Stimulated activated CD4-positive, alpha-beta T cell treated with anti-CD3 and anti-CD28 coated beads, Interleukin-1b, Interleukin-23, amount 100 ng/mL, for 48 hours (primary cell): ENCODE measurements around the gene ERFL.
"Not testable (repeated sequence)": the region's sequence is repeated elsewhere in the genome, so short reads cannot be mapped to it uniquely, and the experiment has no call there.

Source experiments
- DNase-seq: peaks from one replicate; pipeline ENCODE4 v3.0.0-alpha.2; 2020

The ERFL gene

DNA sequence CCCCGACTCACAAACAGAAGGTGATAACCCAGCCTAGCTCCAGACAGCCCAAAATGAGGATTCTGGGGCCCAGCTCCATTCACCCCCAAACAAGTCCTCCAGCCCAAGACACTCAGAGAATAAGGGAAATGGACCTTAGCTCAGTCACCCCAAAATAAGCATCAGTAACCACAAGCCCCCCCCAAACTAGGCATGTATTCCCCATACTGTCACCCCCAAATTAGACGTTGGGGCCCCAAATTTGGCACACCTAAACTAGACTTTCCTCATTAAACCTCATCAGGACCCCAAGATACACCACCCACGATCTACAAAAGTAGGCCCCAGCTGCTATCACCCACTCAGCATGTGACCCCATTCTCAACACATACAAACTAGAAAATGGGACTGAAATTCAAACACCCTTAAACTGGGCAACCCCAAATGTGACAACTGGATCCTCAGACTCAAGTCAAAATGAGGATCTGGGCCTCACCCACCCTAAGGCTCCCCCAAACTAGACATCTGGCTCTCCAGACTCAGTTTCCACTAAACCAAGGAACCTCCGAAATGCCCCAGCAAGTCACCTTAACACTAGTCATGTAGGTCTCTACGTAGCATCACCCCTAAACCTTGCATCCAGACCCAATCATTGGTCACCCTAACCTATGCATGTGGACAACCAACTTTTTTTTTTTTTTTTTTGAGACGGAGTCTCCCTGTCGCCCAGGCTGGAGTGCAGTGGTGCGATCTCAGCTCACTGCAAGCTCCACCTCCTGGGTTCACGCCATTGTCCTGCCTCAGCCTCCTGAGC, 13.4 kb upstream of the ERFL start:
- DNase-seq = no peak

DNA sequence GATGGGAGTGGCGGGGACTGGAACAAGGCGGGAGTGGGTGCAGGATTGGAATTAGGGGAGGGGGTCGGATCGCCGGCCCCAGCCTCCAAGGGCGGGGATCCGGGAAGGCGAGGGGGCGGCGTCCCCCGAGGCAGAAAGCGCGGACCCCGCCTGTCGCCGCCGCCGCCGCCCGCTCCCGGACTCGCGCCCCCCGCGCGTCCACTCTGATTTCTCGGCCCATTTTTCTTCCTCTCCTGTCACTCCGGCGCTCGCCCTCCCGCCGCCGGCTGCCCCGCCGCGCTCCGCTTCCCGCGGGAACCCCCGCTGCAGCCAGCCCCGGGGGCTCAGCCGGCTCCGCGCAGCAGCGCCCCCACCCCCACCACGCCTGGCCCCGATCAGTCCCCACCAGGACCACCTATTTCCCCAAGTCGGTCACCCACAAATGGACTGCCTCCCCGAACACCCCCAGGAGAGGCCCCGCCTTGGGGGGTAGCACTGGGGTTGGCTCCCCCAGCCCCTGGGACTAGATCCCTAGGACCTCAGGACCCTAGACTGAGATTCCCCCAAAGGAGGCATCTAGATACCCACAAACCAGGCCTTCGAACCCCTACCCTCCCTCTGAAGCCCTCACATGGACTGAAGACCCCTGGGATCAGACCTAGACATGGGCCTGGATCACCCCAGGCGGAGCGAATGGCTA, 12.6 kb upstream of the ERFL start:
- no peak for DNase-seq

DNA sequence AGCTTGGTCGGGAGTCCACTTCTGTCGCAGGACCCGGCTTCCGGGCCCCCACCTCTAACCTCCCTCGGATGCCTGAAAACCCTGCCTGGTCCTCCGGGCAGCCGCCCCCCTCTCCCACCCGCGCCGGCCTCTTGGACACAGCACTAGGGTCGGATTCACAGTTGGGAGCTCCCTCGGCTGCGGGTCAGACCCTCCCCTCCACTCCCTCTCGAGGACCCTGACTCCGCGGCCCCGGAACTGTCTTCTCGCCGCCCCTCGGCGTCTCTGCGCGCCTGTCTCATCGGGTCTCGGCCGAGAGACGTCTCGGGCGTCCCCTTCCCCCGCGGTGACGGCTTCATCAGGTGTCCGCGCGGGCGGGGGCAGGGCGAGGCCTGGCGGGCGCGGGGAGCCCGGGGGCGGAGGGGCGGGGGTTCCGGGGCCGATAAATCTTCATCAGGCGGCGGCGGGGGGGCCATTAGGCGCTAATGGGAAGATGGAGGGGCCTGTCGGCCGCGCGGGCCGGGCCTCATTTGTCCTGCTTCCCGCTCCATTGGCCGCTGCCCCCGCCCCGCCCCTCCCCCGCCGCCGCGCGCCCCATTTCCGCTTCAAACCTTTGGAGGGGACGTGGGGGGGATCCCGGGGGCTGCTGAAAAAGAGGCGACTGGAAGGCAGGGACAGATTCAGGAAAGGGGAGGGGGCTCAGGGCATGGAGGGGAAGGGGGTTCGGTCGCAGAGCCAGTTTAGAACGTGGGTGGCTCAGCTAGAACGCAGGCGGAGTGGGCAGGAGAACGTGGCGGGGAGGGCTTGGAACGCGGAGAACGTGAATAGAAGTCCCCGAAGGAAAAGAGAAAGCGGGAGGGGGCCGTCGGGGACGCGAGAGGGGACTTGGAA, 11.8 kb upstream of the ERFL start:
- peak; percentile 34 for DNase-seq

DNA sequence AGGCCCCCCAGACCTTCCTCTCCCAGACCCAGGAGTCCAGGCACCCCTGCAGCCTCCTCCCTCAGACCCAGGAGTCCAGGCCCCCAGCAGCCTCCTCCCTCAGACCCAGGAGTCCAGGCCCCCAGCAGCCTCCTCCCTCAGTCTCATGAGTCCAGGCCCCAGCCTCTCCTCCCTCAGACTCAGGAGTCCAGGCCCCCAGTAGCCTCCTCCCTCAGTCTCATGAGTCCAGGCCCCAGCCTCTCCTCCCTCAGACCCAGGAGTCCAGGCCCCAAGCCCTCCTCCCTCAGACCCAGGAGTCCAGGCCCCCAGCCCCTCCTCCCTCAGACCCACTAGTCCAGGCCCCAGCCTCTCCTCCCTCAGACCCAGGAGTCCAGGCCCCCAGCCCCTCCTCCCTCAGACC, 11.0 kb upstream of the ERFL start:
- DNase-seq = not testable (repeated sequence)

DNA sequence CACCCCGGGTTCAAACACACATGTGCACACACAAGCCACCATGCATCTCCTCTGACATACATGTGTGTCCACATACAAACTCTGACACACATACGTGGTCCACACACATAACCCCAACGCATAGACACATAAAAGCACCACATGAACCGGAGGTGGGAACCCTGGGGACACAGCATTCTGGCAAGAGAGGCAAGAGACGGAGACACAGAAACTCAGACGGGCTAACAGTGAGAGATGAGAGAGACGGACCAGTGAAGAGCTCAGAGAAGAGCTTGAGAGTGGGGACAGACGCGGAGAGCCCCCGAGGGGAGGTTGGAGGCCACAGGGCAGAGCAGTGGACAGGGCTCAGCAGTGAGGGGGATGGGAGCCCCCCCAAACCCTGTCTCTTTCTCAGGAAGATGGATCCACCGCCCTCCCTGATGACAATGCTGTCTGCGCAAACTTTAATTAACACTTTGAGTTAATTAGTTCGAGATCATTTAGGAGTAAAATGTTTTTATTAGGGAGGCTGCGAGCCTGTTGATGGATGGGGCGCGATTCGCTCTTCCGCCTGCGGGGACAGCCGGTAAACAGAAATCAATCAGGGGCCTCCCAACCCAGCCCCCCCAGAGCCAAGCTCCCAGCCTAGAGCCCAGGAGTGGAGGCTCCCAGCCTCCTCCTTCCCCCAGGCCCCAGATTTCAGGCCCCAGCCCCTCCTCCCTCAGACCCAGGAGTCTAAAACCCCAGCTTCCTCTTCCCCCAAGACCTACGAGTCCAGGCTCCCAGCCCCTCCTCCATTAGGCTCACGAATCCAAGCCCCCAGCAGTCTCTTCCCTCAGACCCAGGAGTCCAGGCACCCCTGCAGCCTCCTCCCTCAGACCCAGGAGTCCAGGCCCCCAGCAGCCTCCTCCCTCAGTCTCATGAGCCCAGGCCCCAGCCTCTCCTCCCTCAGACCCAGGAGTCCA, 9.5 kb upstream of the ERFL start:
- no peak for DNase-seq

DNA sequence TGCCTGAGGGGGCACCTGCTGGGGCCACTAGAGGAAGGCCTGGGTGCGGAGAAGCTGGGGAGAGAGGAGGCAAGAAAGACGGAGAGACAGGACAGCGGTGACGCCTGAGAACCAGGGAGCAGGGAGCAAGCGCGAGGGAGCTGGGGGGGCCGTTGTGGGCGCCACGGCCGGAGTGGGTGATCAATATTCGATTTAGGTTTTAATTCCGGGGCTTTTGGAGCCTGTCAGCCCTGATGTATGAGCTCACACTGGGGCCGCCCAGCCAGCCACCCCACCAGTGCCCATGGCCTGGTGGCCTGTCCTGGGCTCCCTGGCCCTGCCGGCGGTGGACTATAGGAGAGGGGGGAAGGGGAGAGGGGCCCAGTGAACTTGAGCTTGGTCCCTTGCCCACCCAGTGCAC, 8.7 kb upstream of the ERFL start:
- no peak for DNase-seq

DNA sequence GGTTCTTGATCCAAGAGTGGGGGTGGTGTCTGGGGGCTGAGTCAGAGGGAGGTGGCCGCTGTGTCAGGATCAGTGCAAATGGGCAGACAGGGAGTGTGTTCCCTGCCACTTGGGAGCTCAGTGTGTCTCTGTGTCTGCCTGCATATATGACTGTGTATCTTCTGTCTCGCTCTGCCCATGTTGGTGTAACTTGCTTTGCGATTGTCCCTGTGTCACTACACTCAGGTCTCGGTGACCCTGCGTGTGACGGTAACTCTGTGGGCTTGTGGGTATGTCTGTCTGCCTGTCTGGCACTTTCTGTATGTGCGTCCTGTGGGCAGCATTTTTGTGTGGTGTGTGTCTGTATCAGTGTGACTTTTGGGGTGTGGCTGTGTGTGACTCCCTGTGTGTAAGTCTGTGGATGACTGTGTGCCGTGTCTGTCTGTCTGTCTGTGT, 8.2 kb upstream of the ERFL start:
- DNase-seq = peak; percentile 43

DNA sequence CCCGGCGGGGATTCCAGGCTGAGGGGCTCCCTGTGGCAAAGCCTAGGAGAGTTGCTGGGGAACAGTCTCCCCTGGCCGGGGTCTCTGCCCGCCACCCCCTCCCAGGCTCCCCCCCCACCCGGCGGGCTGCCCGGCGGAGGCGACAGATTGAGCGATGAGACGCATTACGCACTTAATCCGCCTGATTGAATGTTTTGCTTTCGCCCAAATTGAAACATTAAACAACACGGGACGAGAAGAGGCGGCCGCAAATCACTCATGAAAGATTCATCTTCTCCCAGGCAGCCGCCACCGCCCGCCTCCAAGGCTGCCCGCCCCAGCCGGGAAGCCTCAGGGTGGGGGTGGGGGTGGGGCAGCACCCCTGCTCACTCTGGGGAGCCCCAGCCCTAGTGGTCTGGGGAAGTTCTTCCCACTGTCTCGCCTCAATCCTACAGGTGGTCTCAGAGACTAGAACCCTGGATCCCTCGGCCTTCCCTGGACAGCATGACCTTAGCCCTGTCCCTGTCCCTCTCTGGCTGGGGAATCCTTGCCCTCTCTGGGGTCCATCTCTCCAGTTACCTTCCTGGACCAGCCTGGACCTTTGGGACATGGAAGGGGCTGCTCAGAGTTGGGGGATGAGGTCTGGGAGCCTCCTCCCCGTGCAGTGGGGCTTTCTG, 7.6 kb upstream of the ERFL start:
- no peak for DNase-seq

DNA sequence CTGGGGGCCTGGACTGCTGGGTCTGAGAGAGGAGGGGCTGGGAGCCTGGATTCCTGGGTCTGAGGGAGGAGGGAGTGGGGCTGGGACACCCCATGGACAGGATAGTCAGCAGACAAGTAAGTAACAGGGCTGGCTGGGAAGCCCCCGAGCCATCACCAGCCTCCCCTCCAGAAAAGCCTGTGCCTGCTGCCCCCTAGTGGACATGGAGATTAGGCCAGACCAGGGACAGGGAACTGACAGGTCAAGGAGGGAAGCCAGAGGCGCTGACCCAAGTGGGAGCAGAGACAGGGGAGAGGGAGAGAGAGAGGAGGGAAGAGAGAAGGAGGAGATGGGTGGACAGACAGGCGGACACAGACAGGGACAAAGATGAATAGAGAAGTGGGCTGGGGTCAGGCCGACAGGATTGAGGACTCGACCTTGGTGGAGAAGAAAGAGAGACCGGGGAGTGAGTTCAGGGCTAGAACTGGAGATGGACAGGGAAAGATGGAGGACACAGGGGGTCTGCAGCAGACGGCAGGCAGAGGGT, 6.7 kb upstream of the ERFL start:
- peak; percentile 71 for DNase-seq

DNA sequence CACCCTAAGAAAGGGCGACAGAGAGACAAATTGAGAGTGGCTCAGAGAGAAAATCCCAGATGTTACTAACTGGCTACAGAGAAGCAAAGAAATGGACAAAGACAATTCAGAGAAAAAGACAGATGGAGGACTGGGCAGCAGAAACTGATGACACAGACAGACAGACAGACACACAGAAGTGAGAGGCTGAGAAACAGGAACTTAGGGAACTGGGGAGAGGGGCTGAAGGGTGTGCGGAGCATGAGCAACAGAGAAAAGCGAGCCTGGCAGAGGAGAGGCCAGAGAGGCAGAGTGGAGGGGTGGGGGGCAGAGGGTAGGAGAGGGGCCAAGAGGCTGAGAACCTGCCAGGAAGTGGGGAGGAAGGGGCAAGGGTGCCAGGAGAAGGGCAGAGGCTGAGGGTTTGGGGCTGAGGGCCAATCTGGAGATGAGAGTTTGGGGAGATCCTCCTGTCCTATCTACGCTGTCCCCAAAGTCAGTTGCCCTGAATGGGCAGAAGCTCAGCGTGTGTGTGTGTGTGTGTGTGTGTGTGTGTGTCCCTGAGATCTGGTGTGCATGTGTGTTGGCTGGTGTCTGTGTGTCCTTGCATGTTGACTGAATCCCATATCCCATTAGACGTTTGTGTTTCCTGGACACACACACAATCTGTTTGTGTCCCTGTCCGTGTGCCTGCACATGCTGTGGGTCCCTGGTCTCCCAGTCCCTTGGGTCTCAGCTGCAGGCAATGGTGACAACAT, 5.6 kb upstream of the ERFL start:
- DNase-seq = no peak

DNA sequence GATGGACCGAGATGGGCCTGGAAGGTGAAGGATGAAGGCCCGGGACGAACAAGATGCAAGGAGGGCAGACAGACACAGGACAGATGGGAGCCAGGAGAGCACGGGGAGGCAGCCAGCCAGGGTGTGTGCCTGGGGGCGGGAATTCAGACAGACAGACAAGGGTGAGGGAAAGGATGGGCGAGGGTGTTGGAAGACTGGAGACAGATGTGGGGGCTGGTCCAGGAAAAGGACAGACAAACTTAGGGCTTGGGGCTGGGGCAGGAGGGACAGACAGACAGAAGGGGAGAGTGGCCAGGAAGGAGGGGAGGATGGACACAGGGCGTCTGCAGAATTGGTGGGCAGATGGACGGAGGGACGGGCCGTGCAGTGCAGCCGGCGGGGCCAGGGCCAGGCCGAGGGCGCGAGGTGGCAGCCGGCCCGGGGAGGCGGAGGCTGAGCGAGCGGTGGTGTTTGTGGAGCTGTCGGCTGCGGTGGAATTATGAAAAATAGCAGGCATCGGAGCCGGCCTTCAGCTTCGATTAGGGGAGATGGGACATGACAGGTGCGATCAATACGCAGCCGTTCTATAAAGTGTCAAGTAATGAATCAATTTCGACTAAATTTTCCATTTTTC, 4.6 kb upstream of the ERFL start:
- no peak for DNase-seq

DNA sequence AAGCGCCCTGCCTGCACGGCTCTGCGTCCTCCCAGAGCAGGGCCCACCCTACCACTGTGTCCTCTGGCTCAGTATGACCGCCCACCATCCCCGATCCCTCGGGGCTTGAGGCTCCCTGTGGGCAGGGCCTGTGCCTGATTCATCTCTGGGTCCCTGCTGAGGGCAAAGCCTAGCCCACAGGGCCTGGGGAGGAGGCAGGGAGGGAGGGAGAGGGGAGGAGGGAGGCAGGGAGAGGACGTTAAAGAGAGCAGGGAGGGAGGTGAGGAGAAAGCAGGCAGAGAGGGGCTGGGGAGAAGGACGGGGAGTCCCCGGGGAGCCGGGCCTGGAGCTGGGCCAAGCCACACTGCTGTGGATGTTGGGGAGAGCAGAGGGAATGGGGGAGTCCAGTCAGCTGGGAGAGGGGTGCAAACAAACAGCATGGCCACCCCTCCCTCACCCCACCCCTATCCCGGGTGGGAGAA, 4.0 kb upstream of the ERFL start:
- DNase-seq = no peak

DNA sequence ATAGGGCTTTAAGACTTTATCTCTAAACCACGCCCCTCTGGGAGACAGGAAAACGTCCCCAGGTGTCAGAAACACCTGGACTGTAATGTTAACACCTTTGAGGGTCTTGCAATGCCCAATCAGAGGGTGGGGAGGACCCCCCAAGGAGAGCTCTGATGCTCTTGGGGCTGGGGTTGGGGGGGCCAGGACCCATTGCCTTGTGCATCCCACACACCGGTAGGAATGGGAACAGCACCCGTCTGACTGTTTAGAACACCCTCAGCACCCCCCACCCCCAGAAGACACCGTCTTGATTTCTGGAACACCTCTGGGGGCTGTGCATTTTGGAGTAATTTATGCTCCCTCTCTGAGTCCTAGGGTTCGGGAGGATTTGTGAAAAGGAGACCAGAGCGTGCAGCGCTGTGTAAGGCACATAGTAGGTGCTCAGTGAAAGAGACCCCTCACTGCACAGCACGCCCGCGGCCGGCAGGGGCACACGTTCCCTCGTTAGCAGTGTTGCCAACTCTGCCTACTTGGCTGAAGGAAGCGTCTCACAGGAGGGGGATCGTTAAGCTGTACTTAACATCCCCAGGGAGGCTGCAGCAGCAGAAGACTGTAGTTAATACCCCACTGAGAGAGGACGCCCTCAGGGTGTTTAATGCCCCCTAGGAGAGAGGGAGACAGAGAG, 2.8 kb upstream of the ERFL start:
- DNase-seq = no peak

DNA sequence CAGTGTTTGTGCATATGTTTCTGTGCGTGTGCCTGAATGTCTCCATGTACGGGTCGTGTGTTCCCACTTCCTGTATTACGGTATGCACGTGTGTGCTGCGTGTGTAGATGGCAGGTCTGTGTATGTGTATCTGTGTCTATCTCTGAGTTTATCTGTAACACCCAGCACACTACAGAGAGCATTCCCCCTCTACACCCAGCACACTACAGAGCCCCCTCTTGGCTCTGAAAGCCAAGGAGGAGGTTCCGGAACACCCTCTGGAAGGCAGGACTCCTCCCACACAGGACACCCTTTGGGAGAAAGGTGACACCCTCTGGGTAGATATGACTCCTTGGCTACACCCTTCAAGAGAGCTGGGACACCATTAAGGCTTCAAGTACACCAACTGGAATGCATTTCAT, 2.1 kb upstream of the ERFL start:
- DNase-seq = no peak

DNA sequence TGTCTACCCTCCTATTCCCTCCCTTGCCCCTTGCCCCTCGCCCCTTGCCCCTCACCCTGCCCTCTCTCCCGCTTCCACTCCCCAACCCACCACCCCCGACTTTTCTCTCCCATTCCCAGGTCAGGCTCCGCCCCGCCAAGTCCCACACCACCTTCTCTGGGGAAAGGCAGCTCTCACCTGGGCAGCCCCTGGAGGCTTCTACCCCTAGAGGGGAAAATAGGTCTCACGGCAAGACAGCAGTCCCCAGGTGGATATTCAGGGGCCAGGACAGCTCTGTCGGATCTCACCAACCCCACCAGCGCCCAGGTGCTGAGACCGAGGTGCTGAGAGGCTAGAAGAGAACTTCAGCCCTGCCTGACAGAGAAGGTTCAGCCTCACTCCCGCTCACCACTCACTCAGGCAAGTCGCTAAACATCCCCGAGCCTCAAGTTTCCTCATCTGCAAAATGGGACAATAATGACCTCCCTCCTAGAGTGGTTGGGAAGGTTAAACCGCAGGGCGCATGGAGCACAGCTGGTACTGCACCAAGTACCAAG, 1.4 kb upstream of the ERFL start:
- DNase-seq = no peak

DNA sequence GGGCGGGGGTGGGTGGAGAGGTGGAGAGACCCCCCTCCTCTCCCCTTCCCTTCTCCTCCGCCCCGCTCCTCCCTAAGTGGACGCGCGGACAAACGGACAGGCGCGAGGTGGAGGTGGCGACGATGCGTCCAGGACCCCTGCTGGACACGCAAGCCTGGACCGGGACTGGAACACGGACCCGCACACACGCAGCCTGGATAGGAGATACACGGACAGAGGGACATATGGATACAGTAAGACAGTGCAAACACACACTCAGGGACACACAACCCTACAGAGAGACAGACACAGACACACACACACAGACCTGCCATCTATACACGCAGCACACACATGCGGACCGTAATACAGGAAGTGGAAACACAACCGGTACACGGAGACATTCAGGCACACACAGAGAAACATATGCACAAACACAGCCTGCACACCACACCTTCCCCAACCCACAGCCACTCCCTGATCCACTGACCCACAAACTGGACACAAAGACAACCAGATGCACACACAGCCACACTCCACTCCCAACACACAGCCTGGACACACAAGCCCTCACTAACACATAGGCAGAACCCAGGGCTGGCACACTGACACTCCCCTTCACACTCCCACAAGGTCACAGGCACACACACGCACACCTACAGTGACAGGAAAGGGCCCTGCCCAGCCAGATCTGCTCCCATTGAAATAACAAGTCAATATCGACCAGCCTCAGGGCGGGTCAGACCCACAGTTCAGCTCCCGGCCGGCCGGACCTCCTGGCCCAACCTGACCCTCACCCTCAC, 696 bp upstream of the ERFL start:
- no peak for DNase-seq

DNA sequence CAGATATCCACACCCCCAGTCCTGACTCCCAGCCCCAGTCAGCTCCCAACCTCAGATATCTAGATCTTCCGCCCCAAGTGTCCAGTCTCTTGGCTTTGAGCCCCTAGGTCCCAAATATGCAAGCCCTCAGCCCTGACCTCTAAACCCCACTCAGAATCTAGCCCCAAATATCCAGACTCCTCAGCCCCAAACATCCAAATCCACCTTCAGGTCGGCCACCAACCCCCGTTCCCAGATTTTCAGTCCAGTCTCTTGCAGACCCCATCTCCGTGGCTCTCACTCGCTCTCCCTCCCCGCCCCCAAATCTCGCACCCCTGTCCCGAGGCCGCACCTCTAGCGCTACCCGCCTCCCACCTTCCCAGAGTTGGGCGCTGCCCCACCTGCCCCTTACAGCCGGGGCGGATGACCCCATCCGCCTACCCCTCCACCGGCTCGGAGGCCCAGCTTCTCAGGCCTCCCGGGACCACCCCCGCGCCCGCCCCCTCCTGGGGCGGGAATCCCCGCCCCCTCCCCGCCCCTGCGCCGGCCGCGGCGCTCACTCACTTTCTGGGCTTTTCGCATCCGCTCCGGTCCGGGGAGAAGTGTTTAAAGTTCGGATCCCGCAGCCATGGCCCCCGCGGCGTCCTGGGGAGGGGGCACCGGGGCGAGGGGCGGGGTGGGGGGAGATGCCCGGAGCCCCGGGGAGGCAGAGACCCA, 604 bp downstream of the ERFL start:
- DNase-seq = no peak
